ENCODE data around the gene SURF2.

SURF2 gene

GRCh38 chr9:133397370-133397769, 41.0 kb downstream of the SURF2 start:
- peaks cover 2% of the 10 kb centered on the region for H3K36me3 ChIP-seq (ENCODE audit: control insufficient read depth, insufficient read depth, low read length)
- H3K4me3 ChIP-seq (replicated peaks; ENCODE audit: low read depth, low read length) = no peak overlapping the region
- H3K27me3 ChIP-seq (replicated peaks; ENCODE audit: control insufficient read depth, insufficient read depth, low read length) = no peaks in the 10 kb centered on the region
- TF ChIP-seq, protein P1, sequence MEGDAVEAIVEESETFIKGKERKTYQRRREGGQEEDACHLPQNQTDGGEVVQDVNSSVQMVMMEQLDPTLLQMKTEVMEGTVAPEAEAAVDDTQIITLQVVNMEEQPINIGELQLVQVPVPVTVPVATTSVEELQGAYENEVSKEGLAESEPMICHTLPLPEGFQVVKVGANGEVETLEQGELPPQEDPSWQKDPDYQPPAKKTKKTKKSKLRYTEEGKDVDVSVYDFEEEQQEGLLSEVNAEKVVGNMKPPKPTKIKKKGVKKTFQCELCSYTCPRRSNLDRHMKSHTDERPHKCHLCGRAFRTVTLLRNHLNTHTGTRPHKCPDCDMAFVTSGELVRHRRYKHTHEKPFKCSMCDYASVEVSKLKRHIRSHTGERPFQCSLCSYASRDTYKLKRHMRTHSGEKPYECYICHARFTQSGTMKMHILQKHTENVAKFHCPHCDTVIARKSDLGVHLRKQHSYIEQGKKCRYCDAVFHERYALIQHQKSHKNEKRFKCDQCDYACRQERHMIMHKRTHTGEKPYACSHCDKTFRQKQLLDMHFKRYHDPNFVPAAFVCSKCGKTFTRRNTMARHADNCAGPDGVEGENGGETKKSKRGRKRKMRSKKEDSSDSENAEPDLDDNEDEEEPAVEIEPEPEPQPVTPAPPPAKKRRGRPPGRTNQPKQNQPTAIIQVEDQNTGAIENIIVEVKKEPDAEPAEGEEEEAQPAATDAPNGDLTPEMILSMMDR (IDR thresholded peaks at IDR 0.05; ENCODE audit: insufficient read depth, low read length, poor library complexity, severe bottlenecking) = no peak
- no peak for DNase-seq (ENCODE audit: extremely low read depth, insufficient read length)

DNA sequence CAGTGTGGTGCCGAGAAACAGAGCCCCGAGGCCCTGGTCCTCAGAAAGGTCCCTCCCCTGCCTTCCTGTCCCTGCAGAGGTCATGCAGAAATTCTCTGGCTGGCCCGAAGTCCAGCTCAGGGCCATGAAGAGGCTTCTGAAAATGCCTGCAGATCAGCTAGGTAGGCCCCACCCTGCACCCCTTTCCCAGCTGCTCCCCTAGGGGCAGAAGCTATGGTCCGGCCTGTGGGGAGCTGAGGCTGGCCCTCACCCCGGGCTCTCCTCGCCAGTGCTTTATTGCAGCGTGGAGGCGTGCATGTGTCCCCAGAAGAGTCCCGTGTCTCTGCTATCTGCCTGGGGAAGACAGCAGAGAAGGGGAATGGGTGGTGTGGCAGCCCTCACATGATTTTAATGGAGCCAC, 41.5 kb downstream of the SURF2 start:
- no peak for DNase-seq (ENCODE audit: extremely low read depth, insufficient read length)
- Histone ChIP-seq H3K27me3 (replicated peaks; ENCODE audit: control insufficient read depth, insufficient read depth, low read length) (no peaks in the 10 kb centered on the region), H3K36me3 (ENCODE audit: control insufficient read depth, insufficient read depth, low read length) (peaks cover 4% of the 10 kb centered on the region), H3K4me3 (replicated peaks; ENCODE audit: low read depth, low read length) (no peak overlapping the region)
- TF ChIP-seq, protein P1 (IDR thresholded peaks at IDR 0.05; ENCODE audit: insufficient read depth, low read length, poor library complexity, severe bottlenecking) = no peak

DNA sequence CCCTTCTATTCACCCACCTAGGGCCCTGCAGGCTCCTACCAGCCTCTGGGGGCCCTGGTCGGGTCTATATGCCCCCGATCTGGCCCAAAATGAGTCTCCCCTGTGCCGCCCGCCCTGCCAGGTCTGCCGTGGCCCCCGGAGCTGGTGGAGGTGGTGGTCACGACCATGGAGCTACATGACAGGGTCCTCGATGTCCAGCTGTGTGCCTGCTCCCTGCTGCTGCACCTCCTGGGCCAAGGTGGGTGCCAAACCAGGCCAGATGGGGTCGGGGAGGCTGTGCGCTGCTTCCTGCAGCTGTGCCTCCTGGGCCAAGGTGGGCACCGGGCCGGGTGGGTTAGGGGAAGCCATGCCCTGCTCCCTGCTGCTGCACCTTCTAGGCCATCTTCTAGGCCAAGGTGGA, 43.9 kb downstream of the SURF2 start:
- H3K36me3 ChIP-seq (ENCODE audit: control insufficient read depth, insufficient read depth, low read length) = peaks cover 11% of the 10 kb centered on the region
- DNase-seq (ENCODE audit: extremely low read depth, insufficient read length) = no peak
- TF ChIP-seq, protein P1 (IDR thresholded peaks at IDR 0.05; ENCODE audit: insufficient read depth, low read length, poor library complexity, severe bottlenecking) = no peak
- no peaks in the 10 kb centered on the region for H3K27me3 ChIP-seq (replicated peaks; ENCODE audit: control insufficient read depth, insufficient read depth, low read length)
- H3K4me3 ChIP-seq (replicated peaks; ENCODE audit: low read depth, low read length) = no peak overlapping the region

DNA sequence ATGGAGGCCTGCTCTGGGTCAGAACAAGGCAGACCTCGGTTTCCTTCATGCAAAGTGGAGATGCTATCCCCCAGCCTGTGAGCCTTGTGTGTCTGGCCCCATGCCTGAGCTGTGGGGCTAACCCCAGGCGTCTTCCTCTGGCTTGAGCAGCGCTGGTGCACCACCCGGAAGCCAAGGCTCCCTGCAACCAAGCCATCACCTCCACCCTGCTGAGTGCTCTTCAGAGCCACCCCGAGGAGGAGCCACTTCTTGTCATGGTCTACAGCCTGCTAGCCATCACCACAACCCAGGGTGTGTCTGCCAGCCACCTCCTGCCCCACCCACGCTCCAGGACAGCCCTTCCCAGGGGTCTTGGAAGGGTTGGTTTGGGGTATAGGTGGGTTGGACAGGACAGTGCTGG, 45.2 kb downstream of the SURF2 start:
- peaks cover 21% of the 10 kb centered on the region for H3K36me3 ChIP-seq (ENCODE audit: control insufficient read depth, insufficient read depth, low read length)

GRCh38 chr9:133402689-133403088, 46.3 kb downstream of the SURF2 start:
- Histone ChIP-seq H3K27me3 (replicated peaks; ENCODE audit: control insufficient read depth, insufficient read depth, low read length) (no peaks in the 10 kb centered on the region), H3K4me3 (replicated peaks; ENCODE audit: low read depth, low read length) (no peak overlapping the region), H3K36me3 (ENCODE audit: control insufficient read depth, insufficient read depth, low read length) (peaks cover 26% of the 10 kb centered on the region)
- TF ChIP-seq, protein P1 (IDR thresholded peaks at IDR 0.05; ENCODE audit: insufficient read depth, low read length, poor library complexity, severe bottlenecking) = no peak
- no peak for DNase-seq (ENCODE audit: extremely low read depth, insufficient read length)

More for the DNA sequence above, 45.2 kb downstream of the SURF2 start:
- no peak for DNase-seq (ENCODE audit: extremely low read depth, insufficient read length)
- Histone ChIP-seq H3K4me3 (replicated peaks; ENCODE audit: low read depth, low read length) (no peak overlapping the region), H3K27me3 (replicated peaks; ENCODE audit: control insufficient read depth, insufficient read depth, low read length) (no peaks in the 10 kb centered on the region)
- TF ChIP-seq, protein P1 (IDR thresholded peaks at IDR 0.05; ENCODE audit: insufficient read depth, low read length, poor library complexity, severe bottlenecking) = no peak

Measured in GM06990 (cell line).